ENCODE measurements around the gene NPAS3.

NPAS3 gene

GRCh38 chr14:33682760-33683159 lies 744.1 kb downstream of the NPAS3 start:
- no peak for DNase-seq (ENCODE audit: low spot score)

GRCh38 chr14:33685026-33685425 lies 746.3 kb downstream of the NPAS3 start:
- DNase-seq (ENCODE audit: low spot score) = no peak

GRCh38 chr14:33685698-33686097 lies 747.0 kb downstream of the NPAS3 start:
- DNase-seq (ENCODE audit: low spot score) = no peak

GRCh38 chr14:33686218-33686617 lies 747.5 kb downstream of the NPAS3 start:
- no peak for DNase-seq (ENCODE audit: low spot score)

- DNase-seq (ENCODE audit: low spot score) = no peak
Measured at GRCh38 chr14:33686856-33687255, 748.2 kb downstream of the NPAS3 start.

GRCh38 chr14:33689680-33690079 lies 751.0 kb downstream of the NPAS3 start:
- no peak for DNase-seq (ENCODE audit: low spot score)

GRCh38 chr14:33691907-33692306 lies 753.2 kb downstream of the NPAS3 start:
- no peak for DNase-seq (ENCODE audit: low spot score)

- no peak for DNase-seq (ENCODE audit: low spot score)
Measured at GRCh38 chr14:33692762-33693161, 754.1 kb downstream of the NPAS3 start.

- no peak for DNase-seq (ENCODE audit: low spot score)
Measured at GRCh38 chr14:33693237-33693636, 754.6 kb downstream of the NPAS3 start.

- no peak for DNase-seq (ENCODE audit: low spot score)
Measured at GRCh38 chr14:33696165-33696564, 757.5 kb downstream of the NPAS3 start.

- no peak for DNase-seq (ENCODE audit: low spot score)
Measured at GRCh38 chr14:33699300-33699983, 760.8 kb downstream of the NPAS3 start.

- no peak for DNase-seq (ENCODE audit: low spot score)
Measured at GRCh38 chr14:33700052-33700451, 761.4 kb downstream of the NPAS3 start.

- DNase-seq (ENCODE audit: low spot score) = no peak
Measured at GRCh38 chr14:33702293-33702692, 763.6 kb downstream of the NPAS3 start.

- no peak for DNase-seq (ENCODE audit: low spot score)
Measured at GRCh38 chr14:33704481-33704880, 765.8 kb downstream of the NPAS3 start.

- DNase-seq (ENCODE audit: low spot score) = no peak
Measured at GRCh38 chr14:33705490-33705889, 766.8 kb downstream of the NPAS3 start.

GRCh38 chr14:33707716-33708115 lies 769.0 kb downstream of the NPAS3 start:
- DNase-seq (ENCODE audit: low spot score) = no peak

GRCh38 chr14:33709283-33709682 lies 770.6 kb downstream of the NPAS3 start:
- no peak for DNase-seq (ENCODE audit: low spot score)

GRCh38 chr14:33709711-33710110 lies 771.0 kb downstream of the NPAS3 start:
- no peak for DNase-seq (ENCODE audit: low spot score)

- no peak for DNase-seq (ENCODE audit: low spot score)
Measured at GRCh38 chr14:33710273-33710672, 771.6 kb downstream of the NPAS3 start.

GRCh38 chr14:33711194-33711593 lies 772.5 kb downstream of the NPAS3 start:
- DNase-seq (ENCODE audit: low spot score) = no peak

- DNase-seq (ENCODE audit: low spot score) = no peak
Measured at GRCh38 chr14:33711811-33712216, 773.1 kb downstream of the NPAS3 start.

- DNase-seq (ENCODE audit: low spot score) = no peak
Measured at GRCh38 chr14:33714527-33715226, 776.0 kb downstream of the NPAS3 start.

GRCh38 chr14:33715227-33715528 lies 776.5 kb downstream of the NPAS3 start:
- DNase-seq (ENCODE audit: low spot score) = no peak

- no peak for DNase-seq (ENCODE audit: low spot score)
Measured at GRCh38 chr14:33716921-33717320, 778.2 kb downstream of the NPAS3 start.
